Activated naive CD4-positive, alpha-beta T cell treated with anti-CD3 and anti-CD28 coated beads, Interleukin-2, amount 50 U/mL, for 24 hours (primary cell): Measurements from ENCODE around the gene EPHA6.
"Not testable (repeated sequence)": the region's sequence is repeated elsewhere in the genome, so short reads cannot be mapped to it uniquely, and the experiment has no call there.

Source experiments
- H3K27ac Mint-ChIP-seq: one replicate; pipeline ENCODE4 v1.8.0; 2021; ENCODE audit warnings: mild to moderate bottlenecking, mixed read lengths
- H3K27me3 Mint-ChIP-seq: one replicate; pipeline ENCODE4 v1.8.0; 2021; ENCODE audit warnings: mixed read lengths
- H3K36me3 Mint-ChIP-seq: one replicate; pipeline ENCODE4 v1.8.0; 2021; ENCODE audit warnings: mixed read lengths
- H3K4me1 Mint-ChIP-seq: one replicate; pipeline ENCODE4 v1.8.0; 2021; ENCODE audit warnings: mixed read lengths
- H3K4me3 Mint-ChIP-seq: one replicate; pipeline ENCODE4 v1.8.0; 2021; ENCODE audit warnings: mild to moderate bottlenecking, mixed read lengths
- H3K9me3 Mint-ChIP-seq: one replicate; pipeline ENCODE4 v1.8.0; 2021; ENCODE audit warnings: mixed read lengths

The EPHA6 gene

DNA sequence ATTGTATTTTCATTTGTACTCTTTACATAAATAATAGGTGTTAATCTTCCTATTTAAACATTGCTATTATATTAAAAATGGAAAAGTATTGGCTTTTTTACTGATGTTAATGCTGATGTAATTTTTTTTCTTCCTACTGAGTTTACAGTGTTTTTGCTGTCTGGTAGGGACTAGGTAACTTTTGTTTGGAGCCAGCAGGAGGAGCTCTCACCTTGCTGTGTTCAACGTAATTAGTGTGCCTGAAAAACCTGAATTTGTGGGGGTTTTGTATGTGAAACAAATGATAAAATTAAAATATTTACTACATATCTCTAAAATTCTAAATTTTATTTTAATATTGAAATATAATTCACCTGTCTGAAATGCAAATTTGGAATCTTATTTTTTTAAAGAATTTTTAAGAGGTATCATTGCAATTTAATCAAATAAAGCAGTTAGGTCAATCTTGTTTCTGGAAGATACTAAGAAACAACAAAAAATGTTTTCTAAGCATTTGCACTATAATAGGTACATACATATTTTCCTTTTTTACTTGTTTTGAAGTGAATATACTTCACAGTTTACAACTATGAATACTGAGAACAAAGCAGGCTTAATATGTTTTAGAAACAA, 48.8 kb downstream of the EPHA6 start:
- H3K4me3 Mint-ChIP-seq: no peak overlapping the region
- H3K4me1 Mint-ChIP-seq: no peaks in the 10 kb centered on the region

DNA sequence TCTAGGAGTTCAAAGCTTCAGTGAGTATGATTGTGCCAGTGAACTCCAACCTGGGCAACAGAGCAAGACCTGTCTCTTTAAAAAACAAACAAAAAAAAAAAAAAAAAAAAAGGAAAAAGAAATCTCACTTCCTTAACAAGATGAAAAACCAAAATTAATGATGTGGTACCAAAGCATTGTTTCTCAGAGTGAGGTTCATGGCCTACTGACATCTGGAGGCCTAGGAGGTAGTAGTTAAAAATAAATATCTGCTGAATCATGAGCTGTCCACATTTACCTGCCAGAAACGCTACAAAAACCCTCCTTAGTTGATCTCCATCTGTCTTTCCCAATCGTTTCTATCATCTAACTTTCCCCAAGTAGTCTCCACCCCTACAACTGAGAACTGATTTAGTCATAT, 51.2 kb downstream of the EPHA6 start:
- no peak overlapping the region for H3K27ac Mint-ChIP-seq
- H3K9me3 Mint-ChIP-seq: no peaks in the 10 kb centered on the region
- no peaks in the 10 kb centered on the region for H3K36me3 Mint-ChIP-seq
- no peak overlapping the region for H3K4me3 Mint-ChIP-seq
- H3K4me1 Mint-ChIP-seq: no peaks in the 10 kb centered on the region
- H3K27me3 Mint-ChIP-seq: no peaks in the 10 kb centered on the region

More for the DNA sequence above, 48.8 kb downstream of the EPHA6 start:
- Mint-ChIP-seq H3K27ac (no peak overlapping the region), H3K27me3 (no peaks in the 10 kb centered on the region), H3K9me3 (no peaks in the 10 kb centered on the region), H3K36me3 (no peaks in the 10 kb centered on the region)

- Mint-ChIP-seq H3K27ac (no peak overlapping the region), H3K36me3 (no peaks in the 10 kb centered on the region), H3K27me3 (no peaks in the 10 kb centered on the region), H3K4me1 (no peaks in the 10 kb centered on the region), H3K4me3 (no peak overlapping the region), H3K9me3 (no peaks in the 10 kb centered on the region)
Measured at GRCh38 chr3:96869316-96869715, 54.9 kb downstream of the EPHA6 start.

DNA sequence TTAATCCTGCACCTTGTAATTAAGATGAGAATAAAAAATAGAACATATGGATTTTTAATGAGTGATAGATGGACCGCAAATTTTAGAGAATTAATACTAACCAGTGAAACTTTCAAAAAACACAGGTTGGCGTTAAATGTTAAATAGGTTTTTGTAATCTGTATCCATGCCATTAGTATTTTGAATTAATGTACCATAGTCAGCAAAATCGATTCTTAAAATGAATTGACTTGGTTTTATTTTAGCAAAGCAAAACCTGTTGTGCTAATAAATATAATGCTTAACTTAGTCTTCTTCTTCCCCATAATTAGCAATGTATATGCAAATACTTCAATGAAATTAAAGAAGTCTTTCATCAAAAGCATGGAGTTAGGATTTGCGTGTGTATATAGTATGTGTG, 63.1 kb downstream of the EPHA6 start:
- Mint-ChIP-seq H3K4me3 (no peak overlapping the region), H3K36me3 (no peaks in the 10 kb centered on the region), H3K9me3 (no peaks in the 10 kb centered on the region), H3K27me3 (no peaks in the 10 kb centered on the region), H3K4me1 (no peaks in the 10 kb centered on the region), H3K27ac (no peak overlapping the region)

- Mint-ChIP-seq H3K27ac (no peak overlapping the region), H3K4me3 (no peak overlapping the region), H3K36me3 (no peaks in the 10 kb centered on the region), H3K27me3 (no peaks in the 10 kb centered on the region), H3K9me3 (peaks cover 5% of the 10 kb centered on the region), H3K4me1 (no peaks in the 10 kb centered on the region)
Measured at GRCh38 chr3:96900031-96900430, 85.6 kb downstream of the EPHA6 start.

GRCh38 chr3:96900566-96900965, 86.2 kb downstream of the EPHA6 start:
- Mint-ChIP-seq H3K27me3 (no peaks in the 10 kb centered on the region), H3K4me1 (no peaks in the 10 kb centered on the region), H3K36me3 (no peaks in the 10 kb centered on the region), H3K4me3 (no peak overlapping the region), H3K9me3 (peaks cover 4% of the 10 kb centered on the region), H3K27ac (no peak overlapping the region)

GRCh38 chr3:96915445-96915844, 101.1 kb downstream of the EPHA6 start:
- Mint-ChIP-seq H3K27ac (no peak overlapping the region), H3K36me3 (no peaks in the 10 kb centered on the region), H3K4me1 (no peaks in the 10 kb centered on the region), H3K27me3 (no peaks in the 10 kb centered on the region), H3K4me3 (no peak overlapping the region), H3K9me3 (no peaks in the 10 kb centered on the region)

DNA sequence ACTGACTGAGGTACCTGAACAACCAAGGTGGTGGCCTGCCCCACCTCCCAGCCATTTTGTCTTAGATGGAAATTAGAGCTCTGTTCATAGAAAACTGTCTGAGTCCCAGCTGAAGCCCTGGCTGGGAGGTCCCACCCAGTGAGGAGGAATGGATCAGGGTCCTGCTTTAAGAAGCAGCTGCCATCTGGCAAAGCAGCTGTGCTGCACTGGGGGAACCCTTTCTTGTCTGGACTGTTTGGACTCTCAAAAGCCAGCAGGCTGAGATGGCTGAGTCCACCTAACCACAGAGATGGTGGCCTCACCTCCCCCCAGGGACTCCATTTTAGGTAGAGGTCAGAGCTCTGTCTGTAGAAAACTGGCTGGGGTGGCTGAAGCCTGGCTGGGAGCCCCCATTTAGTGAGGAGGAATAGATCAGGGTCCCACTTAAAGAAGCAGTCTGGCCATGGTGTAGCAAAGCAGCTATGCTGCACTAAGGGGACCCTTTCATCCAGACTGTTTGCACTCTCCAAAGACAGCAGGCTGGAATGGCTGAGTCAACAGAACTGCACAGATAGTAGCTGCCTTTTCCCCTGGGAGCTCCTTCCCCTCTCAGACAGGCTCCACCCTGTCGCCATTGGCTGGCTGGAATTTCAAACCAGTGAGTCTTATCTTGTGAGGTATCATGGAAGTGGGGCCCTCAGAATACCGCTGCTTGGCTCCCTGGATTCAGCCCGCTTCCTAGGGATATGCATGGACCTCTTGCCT, 116.9 kb downstream of the EPHA6 start:
- Mint-ChIP-seq H3K27me3 (no peaks in the 10 kb centered on the region), H3K4me3 (no peak overlapping the region)

DNA sequence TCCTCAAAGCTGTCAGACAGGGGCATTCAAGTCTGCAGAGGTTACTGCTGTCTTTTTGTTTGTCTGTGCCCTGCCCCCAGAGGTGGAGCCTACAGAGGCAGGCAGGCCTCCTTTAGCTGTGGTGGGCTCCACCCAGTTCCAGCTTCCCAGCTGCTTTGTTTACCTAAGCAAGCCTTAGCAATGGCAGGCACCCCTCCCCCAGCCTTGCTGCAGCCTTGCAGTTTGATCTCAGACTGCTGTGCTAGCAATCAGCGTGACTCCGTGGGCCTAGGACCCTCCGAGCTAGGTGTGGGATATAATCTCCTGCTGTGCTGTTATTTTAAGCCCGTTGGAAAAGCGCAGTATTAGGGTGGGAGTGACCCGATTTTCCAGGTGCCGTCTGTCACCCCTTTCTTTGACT, 127.7 kb downstream of the EPHA6 start:
- not testable (repeated sequence) for H3K4me3 Mint-ChIP-seq, H3K36me3 Mint-ChIP-seq, H3K9me3 Mint-ChIP-seq, H3K4me1 Mint-ChIP-seq, H3K27me3 Mint-ChIP-seq, H3K27ac Mint-ChIP-seq

More for the DNA sequence above, 116.9 kb downstream of the EPHA6 start:
- Mint-ChIP-seq H3K9me3 (peaks cover 25% of the 10 kb centered on the region), H3K4me1 (no peaks in the 10 kb centered on the region), H3K36me3 (peaks cover 2% of the 10 kb centered on the region), H3K27ac (no peak overlapping the region)

- H3K9me3 Mint-ChIP-seq: peaks cover 6% of the 10 kb centered on the region
Measured at GRCh38 chr3:96958856-96959255, 144.5 kb downstream of the EPHA6 start.

GRCh38 chr3:96959474-96959873, 145.1 kb downstream of the EPHA6 start:
- no peaks in the 10 kb centered on the region for H3K27me3 Mint-ChIP-seq
- H3K4me3 Mint-ChIP-seq: no peak overlapping the region
- H3K4me1 Mint-ChIP-seq: no peaks in the 10 kb centered on the region
- H3K27ac Mint-ChIP-seq: no peak overlapping the region
- peaks cover 6% of the 10 kb centered on the region for H3K9me3 Mint-ChIP-seq
- H3K36me3 Mint-ChIP-seq: no peaks in the 10 kb centered on the region

More at GRCh38 chr3:96958856-96959255, 144.5 kb downstream of the EPHA6 start:
- no peaks in the 10 kb centered on the region for H3K4me1 Mint-ChIP-seq
- H3K36me3 Mint-ChIP-seq: no peaks in the 10 kb centered on the region
- no peaks in the 10 kb centered on the region for H3K27me3 Mint-ChIP-seq
- H3K4me3 Mint-ChIP-seq: no peak overlapping the region
- no peak overlapping the region for H3K27ac Mint-ChIP-seq

- H3K36me3 Mint-ChIP-seq: no peaks in the 10 kb centered on the region
- H3K27me3 Mint-ChIP-seq: no peaks in the 10 kb centered on the region
- H3K9me3 Mint-ChIP-seq: peaks cover 6% of the 10 kb centered on the region
- H3K4me1 Mint-ChIP-seq: no peaks in the 10 kb centered on the region
- no peak overlapping the region for H3K4me3 Mint-ChIP-seq
- no peak overlapping the region for H3K27ac Mint-ChIP-seq
Measured at GRCh38 chr3:96959901-96960641, 145.7 kb downstream of the EPHA6 start.

- Mint-ChIP-seq H3K4me1 (no peaks in the 10 kb centered on the region), H3K4me3 (no peak overlapping the region), H3K9me3 (peaks cover 6% of the 10 kb centered on the region), H3K27me3 (no peaks in the 10 kb centered on the region), H3K27ac (no peak overlapping the region), H3K36me3 (no peaks in the 10 kb centered on the region)
Measured at GRCh38 chr3:96960661-96961330, 146.4 kb downstream of the EPHA6 start.

GRCh38 chr3:96961576-96961975, 147.2 kb downstream of the EPHA6 start:
- Mint-ChIP-seq H3K36me3 (no peaks in the 10 kb centered on the region), H3K27me3 (no peaks in the 10 kb centered on the region), H3K27ac (no peak overlapping the region), H3K4me3 (no peak overlapping the region), H3K4me1 (no peaks in the 10 kb centered on the region), H3K9me3 (peaks cover 6% of the 10 kb centered on the region)

DNA sequence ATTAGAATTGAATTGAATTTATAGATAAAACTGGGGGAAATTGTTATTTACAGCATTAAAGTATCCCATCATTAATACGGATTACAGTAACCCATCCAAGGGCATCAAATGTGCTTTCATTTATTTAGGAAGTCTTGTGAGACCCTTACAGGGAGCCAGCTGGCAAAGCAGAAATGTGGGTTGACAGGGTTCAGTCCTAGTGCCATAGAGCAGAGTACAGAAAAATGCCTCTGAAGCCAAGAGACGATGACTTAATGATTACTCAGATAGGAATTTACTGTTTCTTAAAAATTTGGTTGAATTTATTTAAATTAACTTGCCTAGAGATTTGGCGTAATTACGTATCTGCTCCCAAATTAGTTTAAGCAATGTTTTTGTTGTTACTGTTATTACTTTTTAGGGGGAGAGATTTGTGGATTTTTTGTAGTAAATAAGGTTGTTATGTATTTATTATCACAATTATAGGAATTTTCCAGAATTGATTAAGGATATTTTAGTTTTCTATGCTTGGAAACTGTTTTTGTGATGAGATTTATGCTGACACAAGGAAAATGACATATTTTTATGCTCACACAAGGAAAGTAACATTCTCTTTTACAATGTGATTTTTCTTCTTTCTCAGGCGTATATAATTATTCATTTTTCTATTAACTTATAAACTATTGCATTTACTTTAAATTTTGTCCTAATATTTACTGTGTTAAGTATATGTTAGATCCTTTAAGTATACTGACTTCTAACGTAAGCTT, 152.0 kb downstream of the EPHA6 start:
- H3K27me3 Mint-ChIP-seq: no peaks in the 10 kb centered on the region
- no peak overlapping the region for H3K27ac Mint-ChIP-seq
- H3K9me3 Mint-ChIP-seq: no peaks in the 10 kb centered on the region
- no peaks in the 10 kb centered on the region for H3K36me3 Mint-ChIP-seq
- H3K4me1 Mint-ChIP-seq: no peaks in the 10 kb centered on the region
- no peak overlapping the region for H3K4me3 Mint-ChIP-seq
